ENCODE measurements around the gene KIAA1210. TPM values are rescaled to one million over a fixed set of nuclear protein-coding genes. Genes with fewer than 3 reads are reported as not detected.

KIAA1210 gene
- total and polyA plus RNA-seq, 2 of the 8 experiments (the other 6 are each of a cell fraction or from before 2014, with no cell fraction given) = 0.02 TPM; not detected in 1

DNA sequence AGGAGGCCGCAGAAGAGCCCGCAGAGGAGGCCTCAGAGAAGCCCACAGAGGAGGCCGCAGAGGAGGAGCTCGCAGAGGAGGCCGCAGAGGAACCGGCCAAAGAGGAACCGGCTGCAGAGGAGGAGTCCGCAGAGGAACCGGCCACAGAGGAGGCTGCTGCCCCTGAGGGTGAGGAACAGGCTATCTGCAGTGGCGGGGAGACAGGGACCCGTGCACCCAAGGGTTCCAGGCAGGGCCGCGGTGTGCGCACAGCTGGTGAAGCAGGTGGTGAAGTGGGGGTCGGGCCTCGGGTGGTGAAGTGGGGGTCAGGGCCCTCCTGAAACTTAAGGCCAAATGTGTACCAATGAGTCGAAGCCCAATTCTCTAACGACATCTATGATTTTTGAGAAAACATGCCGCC lies 53.7 kb downstream of the KIAA1210 start:
- Histone ChIP-seq H3K79me1 (ENCODE audit: low read depth, low read length) (no peaks in the 10 kb centered on the region), H3K4me1 (replicated peaks in 1 of 4; ENCODE audit: control insufficient read depth in 3 of 4, insufficient read depth in 4 of 4, low read length in 3 of 4) (no peaks in the 10 kb centered on the region), H3K9me3 (ENCODE audit: insufficient read depth in 2 of 2, low read depth in 1 of 2, low read length in 1 of 2) (no peaks in the 10 kb centered on the region), H3K4ac (replicated peaks; ENCODE audit: insufficient read length, low read depth, low read length) (no peak overlapping the region), H2BK5ac (ENCODE audit: low read depth, low read length) (no peak overlapping the region), H3K18ac (ENCODE audit: extremely low read depth, low read length) (no peak overlapping the region), H3K4me3 (ENCODE audit: extremely low read depth in 1 of 4, insufficient read depth in 2 of 4, low read depth in 3 of 4, low read length in 4 of 4) (no peak overlapping the region), H3K23ac (ENCODE audit: insufficient read length) (no peak overlapping the region), H2BK15ac (ENCODE audit: low read length) (no peak overlapping the region), H3K79me2 (ENCODE audit: control insufficient read depth in 1 of 2, insufficient read depth in 2 of 2, low read length in 2 of 2) (no peaks in the 10 kb centered on the region), H3K27me3 (replicated peaks in 1 of 4; ENCODE audit: control insufficient read depth in 3 of 4, extremely low read depth in 1 of 4, insufficient read depth in 3 of 4, low read length in 3 of 4) (no peaks in the 10 kb centered on the region), H3K36me3 (ENCODE audit: control insufficient read depth in 2 of 4, insufficient read depth in 4 of 4, low read length in 3 of 4) (no peaks in the 10 kb centered on the region), H4K5ac (ENCODE audit: insufficient read length, low read depth, low read length) (no peak overlapping the region), H2BK120ac (replicated peaks; ENCODE audit: low read depth, low read length) (no peak overlapping the region), H4K91ac (replicated peaks; ENCODE audit: insufficient read length, low read length) (no peak overlapping the region), H3K14ac (ENCODE audit: insufficient read length) (no peak overlapping the region), H4K8ac (ENCODE audit: extremely low read depth, insufficient read depth, low read length) (no peak overlapping the region), H3K9ac (replicated peaks in 1 of 4; ENCODE audit: extremely low read depth in 1 of 4, low read depth in 3 of 4, low read length in 3 of 4) (no peak overlapping the region), H2BK20ac (ENCODE audit: low read length) (no peak overlapping the region), H3K23me2 (ENCODE audit: low read depth, low read length) (no peaks in the 10 kb centered on the region), H3K56ac (replicated peaks; ENCODE audit: insufficient read length, low read depth, low read length) (no peak overlapping the region), H3K27ac (ENCODE audit: low read depth, low read length) (no peak overlapping the region), H3K4me2 (ENCODE audit: insufficient read depth in 1 of 2, low read depth in 2 of 2, low read length in 2 of 2) (no peak overlapping the region), H2BK12ac (ENCODE audit: low read depth, low read length) (no peak overlapping the region), H2AFZ (ENCODE audit: low read length) (no peak overlapping the region), H2AK5ac (ENCODE audit: low read depth, low read length) (no peak overlapping the region), H4K20me1 (replicated peaks in 1 of 2; ENCODE audit: control insufficient read depth in 1 of 2, insufficient read depth in 2 of 2, low read length in 2 of 2) (no peaks in the 10 kb centered on the region)
- ChIA-PET POLR2A (ENCODE audit: partially characterized antibody) (no interaction called here), CTCF (ENCODE audit: partially characterized antibody) (interaction anchor here (0.6 kb wide), 1 partner anchor 447 kb away, joined by 5 read pairs; no protein-coding TSS in a partner anchor)
- no peak for TF ChIP-seq SAP30 (IDR thresholded peaks at IDR 0.05; ENCODE audit: insufficient read depth, insufficient replicate concordance, low read length)
- no peak for TF ChIP-seq ZNF274 (IDR thresholded peaks at IDR 0.05; ENCODE audit: borderline replicate concordance, extremely low read depth, low read length)
- TF ChIP-seq CEBPB (IDR thresholded peaks at IDR 0.05; ENCODE audit: low read depth, low read length) = no peak
- no peak for TF ChIP-seq HDAC2 (IDR thresholded peaks at IDR 0.05; ENCODE audit: borderline replicate concordance in 1 of 2, low read depth in 2 of 2, low read length in 2 of 2)
- no peak for TF ChIP-seq EGR1 (IDR thresholded peaks at IDR 0.05; ENCODE audit: borderline replicate concordance, low read depth, low read length)
- no peak for TF ChIP-seq GTF2F1 (IDR thresholded peaks at IDR 0.05; ENCODE audit: borderline replicate concordance, low read depth, low read length)
- no peak for TF ChIP-seq YY1 (IDR thresholded peaks at IDR 0.05; ENCODE audit: low read depth, low read length)
- TF ChIP-seq TAF7 (optimal IDR thresholded peaks at IDR 0.05; ENCODE audit: borderline replicate concordance, low read depth, low read length) = no peak
- no peak for TF ChIP-seq SIX5 (IDR thresholded peaks at IDR 0.05; ENCODE audit: low read depth, low read length)
- FAIRE-seq (no peak), DNase-seq (ENCODE audit: low read depth in 1 of 2, low spot score in 2 of 2) (no peak)
- WGBS, 2 experiments (ENCODE audit: extremely low coverage in 1 of 2, insufficient coverage in 1 of 2, insufficient read length in 1 of 2, insufficient replicate concordance in 2 of 2, low coverage in 1 of 2, low lambda C conversion rate in 2 of 2, missing lambda C conversion rate in 1 of 2) = 81% methylated on average over 12 of the region's 19 CpGs; no CpG with 5 or more reads in 1 of the 2 experiments

Measured in H1 (cell line).